Renal cortex interstitium (tissue), 11 donors: ENCODE results near the gene ESRP2. TPM values are rescaled to one million over a fixed set of nuclear protein-coding genes. Genes with fewer than 3 reads are reported as not detected.

Experiments used
- DNase-seq, 11 donors: peaks; one replicate each; pipeline ENCODE4 v3.0.0-alpha.2; 2013; ENCODE audit warnings: low read depth in 9 of 11, low spot score in 4 of 11; ENCODE audit errors: extremely low read depth in 1 of 11
- polyA plus RNA-seq, 3 donors: library from polyadenylated mRNA; unstranded; fragments of 120-200 nt; gene quantifications; one replicate each; pipeline ENCODE4 v1.2.1, GENCODE V29; 2013; ENCODE audit not compliant: insufficient read length in 3 of 3

The ESRP2 gene
- polyA plus RNA-seq, 3 donors = 23.0 to 40.0 (median 27.1) TPM

- DNase-seq = peak in 10 of 11 donors; percentile 83 to 95 (median 92)
These were observed 9.3 kb upstream of the ESRP2 start, which contains the start of gene PLA2G15 for GRCh38 chr16:68244903-68245853. Gene PLA2G15, plus strand, starts transcription at chr16:68245373. Its CDS starts 54 bp downstream, at chr16:68245427.

- no peak for DNase-seq
These were observed 8.6 kb upstream of the ESRP2 start for GRCh38 chr16:68244481-68244902.

GRCh38 chr16:68242926-68243858 is 7.3 kb upstream of the ESRP2 start:
- DNase-seq = no peak

GRCh38 chr16:68242085-68242484 is 6.2 kb upstream of the ESRP2 start:
- DNase-seq = no peak

GRCh38 chr16:68238029-68238345 is 2.1 kb upstream of the ESRP2 start:
- no peak for DNase-seq

- peak; percentile 93 to 98 (median 97) for DNase-seq
These were observed 1.5 kb upstream of the ESRP2 start for GRCh38 chr16:68237243-68238028.

- peak in 1 of 11 donors; percentile 18 for DNase-seq
These were observed 907 bp upstream of the ESRP2 start for GRCh38 chr16:68236826-68237242.

- DNase-seq = peak in 3 of 11 donors; percentile 42 to 70 (median 43)
These were observed 354 bp upstream of the ESRP2 start for GRCh38 chr16:68236137-68236825.

GRCh38 chr16:68235108-68235886 is 630 bp downstream of the ESRP2 start:
- peak in 1 of 11 donors; percentile 8 for DNase-seq

- peak in 3 of 11 donors; percentile 54 to 75 (median 67) for DNase-seq
These were observed 1.5 kb downstream of the ESRP2 start for GRCh38 chr16:68234188-68235107.

GRCh38 chr16:68233835-68234187 is 2.1 kb downstream of the ESRP2 start:
- no peak for DNase-seq

- no peak for DNase-seq
These were observed 2.7 kb downstream of the ESRP2 start for GRCh38 chr16:68233085-68233834.

GRCh38 chr16:68232335-68232734 is 3.6 kb downstream of the ESRP2 start:
- DNase-seq = no peak

GRCh38 chr16:68231384-68232136 is 4.4 kb downstream of the ESRP2 start:
- no peak for DNase-seq

GRCh38 chr16:68230956-68231355 is 5.0 kb downstream of the ESRP2 start:
- no peak for DNase-seq
